Measurements from ENCODE around the gene TMPRSS2.

TMPRSS2 gene

GRCh38 chr21:41447356-41447755 is 60.6 kb downstream of the TMPRSS2 start:
- no peak for TF ChIP-seq POLR2AphosphoS5 (IDR thresholded peaks at IDR 0.05; ENCODE audit: low read depth, low read length)
- TF ChIP-seq TAF1 (IDR thresholded peaks at IDR 0.05; ENCODE audit: borderline replicate concordance, insufficient read depth, low read length), result no peak
- no peak for TF ChIP-seq FOXP2 (optimal IDR thresholded peaks at IDR 0.05; ENCODE audit: borderline replicate concordance, extremely low read depth, extremely low read length, insufficient read depth)
- no peak for TF ChIP-seq REST (IDR thresholded peaks at IDR 0.05; ENCODE audit: insufficient read depth in 1 of 2, low read depth in 2 of 2, low read length in 2 of 2)
- TF ChIP-seq SIN3A (IDR thresholded peaks at IDR 0.05; ENCODE audit: borderline replicate concordance, insufficient read depth, low read length), result no peak

GRCh38 chr21:41446586-41446985 is 61.4 kb downstream of the TMPRSS2 start:
- no peak for TF ChIP-seq FOXP2 (optimal IDR thresholded peaks at IDR 0.05; ENCODE audit: borderline replicate concordance, extremely low read depth, extremely low read length, insufficient read depth)
- TF ChIP-seq POLR2AphosphoS5 (IDR thresholded peaks at IDR 0.05; ENCODE audit: low read depth, low read length), result no peak
- no peak for TF ChIP-seq TAF1 (IDR thresholded peaks at IDR 0.05; ENCODE audit: borderline replicate concordance, insufficient read depth, low read length)

GRCh38 chr21:41445465-41445862 is 62.5 kb downstream of the TMPRSS2 start:
- no peak for TF ChIP-seq SIN3A (IDR thresholded peaks at IDR 0.05; ENCODE audit: borderline replicate concordance, insufficient read depth, low read length)
- TF ChIP-seq POLR2AphosphoS5 (IDR thresholded peaks at IDR 0.05; ENCODE audit: low read depth, low read length), result no peak
- TF ChIP-seq REST (IDR thresholded peaks at IDR 0.05; ENCODE audit: insufficient read depth in 1 of 2, low read depth in 2 of 2, low read length in 2 of 2), result no peak
- no peak for TF ChIP-seq TAF1 (IDR thresholded peaks at IDR 0.05; ENCODE audit: borderline replicate concordance, insufficient read depth, low read length)
- TF ChIP-seq FOXP2 (optimal IDR thresholded peaks at IDR 0.05; ENCODE audit: borderline replicate concordance, extremely low read depth, extremely low read length, insufficient read depth), result no peak

- TF ChIP-seq POLR2AphosphoS5 (IDR thresholded peaks at IDR 0.05; ENCODE audit: low read depth, low read length), result no peak
- TF ChIP-seq SIN3A (IDR thresholded peaks at IDR 0.05; ENCODE audit: borderline replicate concordance, insufficient read depth, low read length), result no peak
- TF ChIP-seq TAF1 (IDR thresholded peaks at IDR 0.05; ENCODE audit: borderline replicate concordance, insufficient read depth, low read length), result no peak
Measured at GRCh38 chr21:41444703-41445464, 63.1 kb downstream of the TMPRSS2 start.

- no peak for TF ChIP-seq FOXP2 (optimal IDR thresholded peaks at IDR 0.05; ENCODE audit: borderline replicate concordance, extremely low read depth, extremely low read length, insufficient read depth)
- TF ChIP-seq SIN3A (IDR thresholded peaks at IDR 0.05; ENCODE audit: borderline replicate concordance, insufficient read depth, low read length), result no peak
- TF ChIP-seq TAF1 (IDR thresholded peaks at IDR 0.05; ENCODE audit: borderline replicate concordance, insufficient read depth, low read length), result no peak
- TF ChIP-seq REST (IDR thresholded peaks at IDR 0.05; ENCODE audit: insufficient read depth in 1 of 2, low read depth in 2 of 2, low read length in 2 of 2), result no peak
- TF ChIP-seq POLR2AphosphoS5 (IDR thresholded peaks at IDR 0.05; ENCODE audit: low read depth, low read length), result no peak
Measured at GRCh38 chr21:41443562-41443961, 64.4 kb downstream of the TMPRSS2 start.

GRCh38 chr21:41442481-41443186 is 65.3 kb downstream of the TMPRSS2 start:
- no peak for TF ChIP-seq SIN3A (IDR thresholded peaks at IDR 0.05; ENCODE audit: borderline replicate concordance, insufficient read depth, low read length)
- no peak for TF ChIP-seq FOXP2 (optimal IDR thresholded peaks at IDR 0.05; ENCODE audit: borderline replicate concordance, extremely low read depth, extremely low read length, insufficient read depth)
- TF ChIP-seq POLR2AphosphoS5 (IDR thresholded peaks at IDR 0.05; ENCODE audit: low read depth, low read length), result no peak
- TF ChIP-seq REST (IDR thresholded peaks at IDR 0.05; ENCODE audit: insufficient read depth in 1 of 2, low read depth in 2 of 2, low read length in 2 of 2), result no peak
- no peak for TF ChIP-seq TAF1 (IDR thresholded peaks at IDR 0.05; ENCODE audit: borderline replicate concordance, insufficient read depth, low read length)
